ENCODE data around the gene PDE6H.

PDE6H gene

DNA sequence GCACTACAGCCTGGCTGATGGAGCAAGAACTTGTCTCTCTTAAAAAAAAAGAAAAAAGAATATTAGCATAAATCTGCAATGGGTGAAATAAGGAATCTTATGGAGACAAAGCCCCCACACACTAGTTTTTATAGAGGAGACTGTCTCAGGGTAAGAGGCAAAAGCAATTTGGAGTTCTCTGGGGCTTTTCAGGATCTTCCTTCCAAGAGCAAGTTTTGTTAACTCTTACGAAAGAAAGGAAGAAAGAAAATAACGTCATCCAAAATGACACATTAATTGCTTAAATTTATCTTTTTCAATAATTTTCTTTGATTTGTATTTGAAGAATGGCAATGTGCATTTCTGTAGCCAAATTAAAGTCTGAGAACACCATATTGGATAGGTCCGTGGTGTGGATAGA lies 3.8 kb downstream of the PDE6H start:
- no peak for DNase-seq

DNA sequence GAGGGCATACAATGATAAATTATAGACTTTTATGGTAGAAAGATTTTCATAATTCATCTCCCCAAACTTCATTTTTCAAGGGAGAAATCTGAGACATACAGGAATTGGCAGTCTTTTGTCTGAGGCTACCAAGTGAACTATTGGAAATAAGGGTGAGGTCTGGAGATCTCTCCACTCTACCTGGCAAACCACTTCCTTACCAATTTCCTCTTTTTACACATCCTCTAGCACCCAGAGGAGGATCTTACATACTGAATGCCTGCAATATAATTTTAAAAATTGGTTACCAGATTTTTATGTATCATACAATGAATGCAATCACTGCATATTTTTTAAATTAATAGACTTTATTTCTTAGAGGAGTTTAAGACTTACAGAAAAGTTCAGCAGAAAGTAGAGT lies 6.6 kb downstream of the PDE6H start:
- DNase-seq: no peak

DNA sequence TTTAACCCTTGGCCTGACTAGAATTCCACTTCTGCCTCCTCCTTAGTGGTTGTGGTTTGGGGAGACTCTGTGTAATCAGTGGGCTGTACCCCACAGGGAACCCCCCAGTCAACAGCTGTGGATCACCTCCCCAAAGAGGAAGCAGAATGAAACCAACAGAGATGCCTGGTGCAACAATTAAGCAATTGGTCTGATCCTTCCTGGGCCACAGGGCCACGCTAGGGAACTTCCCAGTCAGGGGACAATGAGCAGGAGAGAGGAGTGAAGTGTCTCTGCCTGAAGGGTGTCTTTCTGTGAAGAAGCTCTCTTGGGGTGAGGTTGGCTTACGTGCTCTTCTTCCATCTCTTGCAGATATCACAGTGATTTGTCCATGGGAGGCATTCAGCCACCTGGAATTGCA lies 8.2 kb downstream of the PDE6H start:
- DNase-seq: no peak

DNA sequence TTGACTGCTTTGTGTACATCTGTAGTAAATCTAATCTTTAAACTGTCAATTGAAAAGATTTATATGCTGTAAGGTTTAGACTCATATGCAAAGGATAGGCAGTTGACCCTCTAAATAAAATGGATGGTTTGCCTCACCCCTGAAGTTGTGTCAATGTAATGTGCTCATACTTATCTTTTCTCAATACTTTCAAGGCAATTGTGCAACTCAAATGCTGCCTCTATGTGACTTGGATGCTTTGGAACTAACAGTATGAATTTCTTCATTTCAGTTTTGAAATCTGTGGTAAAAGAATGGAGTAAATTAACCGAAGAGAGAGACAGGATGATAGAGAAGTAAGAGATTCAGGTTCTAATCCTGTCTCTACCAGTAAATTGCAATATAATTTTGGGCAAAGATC lies 9.7 kb downstream of the PDE6H start:
- DNase-seq: no peak

DNA sequence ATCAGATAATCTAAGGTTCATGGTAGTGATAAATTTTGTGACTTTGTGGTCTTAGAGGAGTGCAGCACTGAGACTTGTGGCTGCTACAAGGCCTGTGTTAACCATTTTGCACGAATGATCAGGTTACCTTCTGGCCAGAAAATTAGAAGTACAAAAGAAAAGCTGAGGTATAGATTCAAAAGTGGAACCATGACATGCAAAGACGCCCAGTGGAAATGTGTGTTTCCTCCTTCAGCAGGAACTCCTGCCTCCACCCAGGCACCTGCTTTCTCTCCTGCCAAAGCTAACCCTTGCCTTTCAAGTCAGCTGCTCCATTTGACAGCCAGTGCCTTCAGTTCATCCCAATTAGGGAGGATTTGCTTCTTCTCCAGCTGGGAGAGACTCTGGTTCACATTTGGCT lies 10.1 kb downstream of the PDE6H start:
- no peak for DNase-seq

DNA sequence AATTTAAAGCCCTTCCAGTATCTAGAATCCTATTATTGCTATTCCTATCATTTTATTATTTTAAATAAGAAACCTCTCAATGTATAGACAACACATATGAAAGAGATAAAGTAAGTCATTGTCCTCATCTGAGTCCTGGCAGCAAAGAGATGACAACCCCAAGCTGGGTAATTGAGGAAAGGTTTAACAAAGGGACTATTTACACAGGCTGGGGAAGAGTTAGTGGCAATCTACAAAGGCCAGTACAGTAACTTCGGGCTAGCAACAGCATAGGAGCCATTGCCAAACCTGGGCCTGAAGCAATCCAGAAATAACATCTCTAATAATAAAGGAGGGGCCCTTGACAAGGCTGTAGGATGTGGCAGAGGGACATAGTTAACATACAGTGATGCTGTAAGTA lies 11.2 kb downstream of the PDE6H start:
- DNase-seq: no peak

DNA sequence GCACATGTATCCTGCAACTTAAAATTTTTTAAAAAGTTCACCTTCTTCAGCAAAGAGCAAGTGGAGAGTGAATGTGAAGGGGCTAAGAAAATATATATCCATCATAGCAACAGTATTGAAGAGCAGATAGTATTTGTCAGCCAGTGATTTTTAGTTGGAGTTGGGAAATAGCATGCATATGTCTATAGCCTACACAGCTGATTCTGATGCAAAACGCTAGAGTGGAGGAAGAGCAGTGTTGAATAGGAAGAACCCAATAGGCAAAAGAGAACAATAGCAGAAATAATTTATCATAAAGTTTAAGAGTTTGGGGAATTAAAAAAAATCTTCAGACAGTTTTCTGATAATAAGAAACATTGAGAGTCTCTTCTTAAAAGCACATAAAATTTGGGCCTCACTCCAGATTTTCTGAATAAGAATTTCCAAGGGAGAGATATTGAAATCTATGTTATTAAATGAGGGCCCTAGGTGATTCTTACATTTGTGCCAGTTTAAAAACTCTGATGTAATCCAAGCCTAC lies 12.0 kb downstream of the PDE6H start:
- DNase-seq: no peak

DNA sequence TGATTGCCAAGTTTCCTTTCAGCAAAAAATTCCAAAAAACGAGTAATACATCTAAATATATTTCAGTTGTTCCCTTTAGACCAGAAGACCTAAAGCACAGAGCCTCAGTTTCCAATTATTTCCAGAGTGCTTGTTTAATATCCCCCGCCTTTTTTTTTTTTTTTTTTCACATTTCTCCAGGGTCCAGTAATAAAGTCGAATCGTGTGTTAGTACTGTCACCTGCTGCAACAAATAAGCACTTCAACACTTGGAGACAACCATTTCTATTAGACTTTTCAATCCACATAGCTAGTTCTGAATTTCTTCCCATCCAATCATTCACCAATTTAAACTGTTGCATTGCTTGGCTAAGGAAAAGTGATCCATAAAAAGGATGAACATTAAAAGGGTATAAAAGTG lies 13.6 kb downstream of the PDE6H start:
- DNase-seq: no peak

DNA sequence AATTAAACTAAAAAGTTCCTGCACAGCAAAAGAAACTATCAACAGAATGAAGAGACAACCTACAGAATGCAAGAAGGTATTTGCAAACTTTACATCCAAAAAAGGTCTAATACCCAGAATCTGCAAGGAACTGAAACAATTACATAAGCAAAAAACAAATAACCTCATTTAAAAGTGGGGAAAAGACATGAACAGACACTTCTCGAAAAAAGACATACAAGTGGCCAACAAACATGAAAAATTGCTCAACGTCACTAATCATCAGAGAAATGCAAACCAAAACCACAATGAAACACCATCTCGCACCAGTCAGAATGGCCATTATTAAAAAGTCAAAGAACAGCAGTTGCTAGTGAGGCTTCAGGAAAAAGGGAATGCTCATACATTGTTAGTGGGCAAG lies 15.2 kb downstream of the PDE6H start:
- DNase-seq: no peak

DNA sequence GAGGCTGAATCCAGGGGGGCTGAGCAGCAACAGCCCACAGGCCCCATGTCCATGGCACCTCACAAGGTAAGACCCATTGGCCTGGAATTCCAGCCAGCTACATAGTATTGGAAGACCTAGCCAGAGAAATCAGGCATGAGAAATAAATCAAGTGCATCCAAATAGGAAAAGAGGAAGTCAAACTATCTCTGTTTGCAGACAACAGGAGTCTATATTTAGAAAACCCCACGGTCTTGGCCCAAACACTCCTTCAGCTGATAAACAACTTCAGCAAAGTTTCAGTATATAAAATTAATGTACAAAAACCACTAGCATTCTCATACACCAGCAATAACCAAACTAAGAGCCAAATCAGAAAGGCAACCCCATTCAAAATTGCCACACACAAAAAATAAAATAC lies 16.9 kb downstream of the PDE6H start:
- DNase-seq: no peak

DNA sequence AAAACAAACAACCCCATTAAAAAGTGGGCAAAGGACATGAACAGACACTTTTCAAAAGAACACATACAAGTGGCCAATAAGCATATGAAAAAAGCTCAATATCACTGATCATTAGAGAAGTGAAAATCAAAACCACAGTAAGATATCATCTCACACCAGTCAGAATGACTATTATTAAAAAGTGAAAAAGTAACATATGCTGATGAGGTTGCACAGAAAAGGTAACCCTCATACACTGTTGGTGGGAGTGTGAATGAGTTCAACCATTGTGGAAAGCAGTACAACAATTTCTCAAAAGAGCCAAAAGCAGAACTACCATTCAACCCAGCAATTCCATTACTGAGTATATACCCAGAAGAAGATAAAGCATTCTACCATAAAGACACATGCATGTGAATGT lies 18.2 kb downstream of the PDE6H start:
- DNase-seq: no peak

DNA sequence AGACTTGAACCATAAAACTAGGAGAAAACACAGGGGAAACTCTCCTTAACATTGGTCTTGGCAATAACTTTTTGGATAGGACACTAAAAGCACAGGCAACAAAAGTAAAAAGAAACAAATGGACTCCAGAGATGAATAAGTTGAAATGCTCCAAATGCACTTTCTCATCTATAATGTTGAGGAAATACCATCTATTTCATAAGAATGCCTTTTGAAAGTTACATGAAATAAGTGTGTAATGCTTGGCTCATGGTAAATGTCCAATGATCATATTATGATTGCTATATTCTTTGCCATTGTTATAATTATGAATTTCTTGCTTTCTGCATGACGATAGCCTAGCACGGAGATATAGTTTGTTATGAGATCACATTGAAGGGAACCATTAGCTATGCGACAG lies 19.8 kb downstream of the PDE6H start:
- DNase-seq: no peak

DNA sequence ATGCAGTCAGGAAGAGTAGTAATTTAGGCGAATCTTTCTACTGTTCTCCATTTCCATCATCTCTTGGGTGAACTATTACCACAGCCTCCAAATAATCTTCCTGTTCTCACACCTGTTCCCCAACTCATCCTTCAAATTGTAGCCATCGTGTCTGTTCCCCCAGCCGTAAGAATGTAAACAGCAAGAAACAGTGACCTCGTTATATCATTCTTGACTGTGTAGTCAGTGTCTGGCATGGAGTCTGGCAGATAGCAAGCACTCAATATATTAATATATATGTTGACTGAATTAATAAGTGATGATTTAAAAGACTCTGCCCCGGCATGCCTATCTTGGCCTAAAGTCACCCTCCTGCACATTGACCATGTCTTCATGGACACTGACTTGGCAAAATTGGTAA lies 20.3 kb downstream of the PDE6H start:
- DNase-seq: no peak

DNA sequence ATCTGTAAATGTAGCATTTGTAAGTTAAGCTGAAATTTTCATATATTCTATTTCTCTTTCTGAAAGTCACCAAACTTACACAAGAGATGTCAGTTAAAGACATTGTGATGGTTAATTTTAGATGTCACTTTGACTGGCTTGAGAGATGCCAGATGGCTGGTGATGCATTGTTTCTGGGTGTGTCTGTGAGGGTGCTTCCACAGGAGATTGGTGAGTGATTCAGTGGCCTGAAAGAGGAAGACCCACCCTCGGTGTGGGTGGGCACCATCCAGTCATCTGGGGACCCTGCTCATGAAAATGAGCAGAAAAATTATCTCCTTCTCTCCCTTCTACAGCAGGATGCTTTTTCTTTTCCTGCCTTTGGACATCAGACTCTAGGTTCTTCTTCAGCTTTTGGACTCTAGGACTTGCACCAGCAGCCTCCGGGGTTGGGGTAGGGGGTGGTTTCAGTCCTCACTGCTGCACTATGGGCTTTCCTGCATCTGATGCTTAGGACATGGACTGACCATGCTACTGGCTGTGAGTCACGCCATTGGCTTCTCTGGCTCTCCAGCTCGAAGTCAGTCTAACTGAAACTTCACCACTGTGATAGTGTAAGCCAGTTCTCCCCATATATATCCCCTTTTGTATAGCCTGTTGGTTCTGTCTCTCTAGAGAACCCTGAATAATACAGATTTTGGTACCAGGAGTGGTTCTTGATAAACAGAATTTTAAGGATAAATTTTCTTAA lies 20.9 kb downstream of the PDE6H start:
- peak in 1 of 2 donors; percentile 7 for DNase-seq

DNA sequence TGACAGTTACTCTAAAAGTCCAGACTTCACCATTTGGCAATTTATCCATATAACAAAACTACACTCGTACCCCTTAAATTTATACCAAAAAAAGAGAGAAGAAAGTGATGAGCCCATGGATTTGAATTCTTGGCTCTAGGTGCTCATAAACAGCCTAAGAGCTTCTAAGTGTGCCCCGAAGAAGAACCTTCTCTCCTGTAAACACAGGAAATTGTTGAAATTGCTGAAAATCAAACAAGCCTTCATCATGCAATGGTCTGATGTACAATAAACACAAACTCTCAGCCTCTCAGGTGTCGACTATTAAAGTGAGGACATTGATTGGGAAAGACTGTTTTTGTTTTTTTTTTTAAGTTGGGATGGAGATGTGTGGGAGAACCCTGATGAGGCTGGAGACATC lies 21.8 kb downstream of the PDE6H start:
- no peak for DNase-seq

DNA sequence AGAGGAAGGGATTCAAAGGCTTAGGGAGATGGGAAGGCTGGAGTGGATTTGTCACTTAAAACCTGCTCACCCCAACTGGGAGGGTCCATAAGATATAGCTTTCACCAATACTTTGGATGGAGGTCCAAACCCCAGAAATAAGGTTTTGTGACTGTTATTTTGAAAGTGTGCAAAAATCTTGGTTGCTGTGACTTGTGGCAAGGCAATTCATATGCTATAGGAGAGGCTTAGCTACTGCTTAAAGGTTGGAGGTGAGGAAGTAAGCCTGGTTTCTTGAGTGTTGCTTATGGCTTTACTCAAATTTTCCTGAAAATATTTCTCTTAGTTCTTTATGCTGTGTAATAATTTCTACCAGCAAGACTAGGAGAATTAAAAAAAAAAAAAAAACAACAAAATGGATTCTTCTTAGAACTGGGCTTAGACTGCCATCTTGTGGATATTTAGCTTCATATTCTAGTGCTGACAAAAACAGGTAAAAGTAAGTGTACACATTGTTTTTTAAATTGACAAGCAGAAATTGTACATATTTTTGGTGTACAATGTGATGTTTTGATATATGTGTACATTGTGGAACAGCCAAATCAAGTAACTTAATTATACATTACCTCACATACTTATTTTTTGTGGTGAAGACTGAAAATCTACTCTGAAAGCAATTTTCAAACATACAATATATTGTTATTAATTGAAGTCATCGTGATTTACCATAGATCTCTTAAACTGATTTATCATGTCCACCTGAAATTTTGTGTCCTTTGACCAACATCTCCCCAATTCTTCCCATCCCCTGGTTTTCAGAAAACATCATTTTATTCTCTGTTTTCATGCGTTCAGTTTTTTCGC lies 23.0 kb downstream of the PDE6H start:
- no peak for DNase-seq

DNA sequence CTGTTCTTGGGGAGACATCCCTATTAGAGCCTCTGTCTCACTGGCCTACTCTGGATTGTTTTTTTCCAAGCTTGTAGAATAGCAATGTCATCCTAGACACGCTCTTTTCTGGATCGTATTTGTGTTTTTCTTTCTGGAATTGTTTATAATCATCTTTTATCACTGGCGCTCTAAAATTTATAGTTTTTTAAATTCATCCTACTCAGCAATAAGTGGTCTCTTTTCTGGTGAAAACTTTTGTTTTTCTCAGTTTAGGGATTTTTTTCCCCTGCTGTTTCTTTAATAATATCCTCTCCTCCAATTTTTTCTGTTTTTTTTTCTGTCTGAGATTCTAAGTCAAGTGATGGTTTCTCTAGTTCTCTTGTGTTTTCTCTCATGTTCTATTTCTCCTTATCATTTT lies 25.2 kb downstream of the PDE6H start:
- DNase-seq: no peak

DNA sequence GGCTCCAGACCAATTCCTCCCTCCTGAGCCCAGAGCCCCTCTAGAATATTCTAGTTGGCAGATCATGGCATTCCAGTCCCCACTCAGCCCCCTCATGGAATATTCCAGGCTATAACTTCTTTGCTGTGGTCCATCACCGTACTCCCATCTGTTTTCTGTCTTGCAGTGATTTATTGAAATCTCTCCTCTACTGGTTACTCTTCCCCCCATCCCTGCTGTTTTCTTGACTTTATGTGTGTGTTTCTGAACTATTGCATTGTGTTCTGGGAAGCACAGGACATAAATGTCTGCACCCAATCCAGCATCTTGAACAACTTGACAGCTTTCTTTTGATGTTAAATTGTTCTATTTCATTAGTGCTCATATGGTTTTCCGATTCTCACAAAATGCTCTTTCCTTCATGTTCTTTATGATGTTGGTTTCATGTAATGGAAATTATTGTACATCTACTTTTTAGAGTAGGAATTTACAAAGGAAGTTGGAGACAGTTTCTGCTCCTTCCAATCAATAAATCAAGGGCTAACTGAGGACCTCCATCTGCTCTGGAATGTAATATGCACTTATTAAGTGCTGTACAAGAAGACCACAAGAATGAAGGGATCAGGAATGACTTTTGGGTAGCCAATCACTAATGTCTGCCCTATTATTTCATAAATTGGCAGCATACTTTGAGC lies 26.3 kb downstream of the PDE6H start:
- DNase-seq: no peak

DNA sequence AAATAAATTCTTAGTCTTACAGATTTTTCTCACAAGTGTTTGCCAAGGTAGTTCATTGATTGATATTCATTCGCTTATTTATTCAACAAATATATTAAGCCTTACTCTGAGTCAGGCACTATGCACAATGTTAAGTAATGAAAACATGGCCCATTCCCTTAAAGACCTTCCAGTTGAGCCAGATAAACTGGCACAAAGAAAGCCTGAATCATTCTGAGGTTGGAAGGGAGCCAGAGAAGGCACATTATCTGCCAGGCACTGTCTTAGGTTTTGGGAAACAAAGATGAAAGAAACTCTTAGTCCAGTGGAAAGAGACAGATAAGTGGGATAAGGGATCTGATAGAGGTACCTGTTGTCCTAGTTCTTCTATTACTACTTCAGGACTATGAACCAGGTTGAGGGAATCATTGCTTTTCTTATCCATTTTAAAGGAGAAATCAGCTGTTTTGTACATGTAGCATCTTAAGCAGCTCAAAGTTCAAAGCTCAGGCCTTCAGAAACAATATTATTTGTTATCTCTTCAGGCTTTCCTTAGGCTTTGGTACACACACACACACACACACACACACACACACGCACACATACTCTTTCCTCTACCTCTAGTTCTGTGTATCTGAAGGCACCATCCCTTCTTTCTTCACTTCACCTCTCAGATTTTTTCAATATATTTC lies 27.0 kb downstream of the PDE6H start:
- DNase-seq: no peak

DNA sequence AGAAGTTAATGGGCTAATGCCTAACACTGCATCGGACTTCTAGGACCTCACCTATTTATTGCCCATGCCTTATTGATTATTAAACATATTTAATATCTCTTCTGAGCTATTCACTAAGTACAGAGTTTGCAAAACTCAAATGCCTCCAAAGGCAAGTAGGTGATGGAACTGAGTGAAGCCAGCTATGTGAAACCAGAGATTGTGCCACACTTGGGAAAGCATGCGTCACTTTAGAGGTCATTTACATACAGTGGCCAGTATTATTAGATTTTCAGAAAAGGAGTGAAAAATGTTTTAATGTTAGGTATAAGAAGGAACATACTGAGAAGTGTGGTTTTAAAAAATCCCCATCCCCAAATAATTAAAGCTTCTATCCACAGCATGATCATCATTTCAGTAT lies 27.7 kb downstream of the PDE6H start:
- DNase-seq: no peak

DNA sequence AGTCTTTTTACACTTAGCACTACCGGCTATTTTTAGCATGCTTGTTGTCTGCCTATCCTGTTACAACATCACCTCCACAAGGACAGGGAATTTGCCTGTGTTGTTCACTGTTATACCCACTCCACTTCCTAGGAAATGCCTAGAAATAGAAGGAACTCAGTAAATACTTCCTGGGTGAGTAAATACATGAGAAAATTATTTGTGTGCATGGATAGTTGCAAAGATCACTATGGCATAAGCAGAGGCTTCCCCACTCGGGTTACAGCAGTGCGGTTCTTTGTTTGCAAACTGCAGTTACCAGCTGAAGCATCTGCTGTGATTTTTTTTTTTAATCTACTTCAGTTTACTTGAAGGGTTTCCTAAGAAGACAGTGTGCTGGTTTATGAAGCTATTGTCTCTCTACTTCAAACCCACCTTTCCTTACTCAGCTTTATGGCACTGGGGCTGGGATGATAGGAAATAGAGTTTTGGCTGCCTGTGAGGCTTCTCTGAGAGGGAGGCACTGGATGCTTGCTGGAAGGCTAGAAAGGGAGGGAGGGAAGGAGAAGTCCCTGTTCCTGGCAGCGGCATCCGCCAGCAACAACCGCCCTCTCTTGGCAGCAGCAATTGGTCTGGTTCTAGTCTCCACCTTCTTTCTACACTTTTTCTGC lies 29.0 kb downstream of the PDE6H start:
- no peak for DNase-seq

DNA sequence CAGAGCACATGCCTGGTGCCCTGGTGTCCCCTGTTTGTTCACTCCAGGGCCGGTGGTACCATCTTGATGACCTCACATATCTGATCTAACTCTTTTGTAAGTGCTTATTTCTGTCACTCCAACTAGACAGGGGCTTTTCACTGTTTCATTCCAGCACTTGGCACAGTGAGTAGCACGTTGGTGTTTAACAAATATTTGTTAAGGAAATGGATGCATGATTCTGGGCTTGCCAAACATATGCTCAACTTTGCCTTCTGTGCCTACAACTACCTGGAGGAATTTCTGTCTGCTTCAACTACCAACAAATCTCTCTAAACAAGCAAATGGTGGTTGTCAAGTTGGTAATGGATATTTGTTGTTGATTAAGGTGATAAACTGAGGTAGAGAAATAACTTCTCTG lies 31.6 kb downstream of the PDE6H start:
- no peak for DNase-seq

DNA sequence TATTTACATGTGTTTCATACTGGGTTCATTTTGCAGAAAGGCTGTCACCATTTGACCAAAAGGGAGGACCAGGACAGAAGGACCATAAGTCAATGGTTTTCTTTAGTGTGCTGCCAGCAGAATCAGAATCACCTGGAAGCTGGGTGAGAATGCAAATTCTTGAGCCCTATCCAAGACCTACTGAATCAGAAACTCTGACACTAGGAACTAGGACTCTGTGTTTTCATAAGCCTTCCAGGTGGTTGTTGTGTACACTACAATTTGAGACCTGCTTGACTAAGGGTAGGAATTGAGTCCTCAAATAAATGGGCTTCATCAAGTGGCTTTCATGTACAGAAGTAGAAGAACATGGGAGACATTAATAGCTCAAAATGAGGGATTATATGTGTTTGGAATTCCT lies 32.2 kb downstream of the PDE6H start:
- DNase-seq: no peak
